LNCaP clone FGC (cell line): ENCODE data around the gene COMMD1.
"Not testable (repeated sequence)": the region's sequence is repeated elsewhere in the genome, so short reads cannot be mapped to it uniquely, and the experiment has no call there.

ENCODE experiments used
- DNase-seq: peaks from one replicate; pipeline ENCODE4 v3.0.0-alpha.2; 2011; ENCODE audit warnings: low read depth
- H3K4me3 ChIP-seq: 2 replicates; pipeline ENCODE4 v1.5.1; 2011; ENCODE audit warnings: mild to moderate bottlenecking, low read depth, low read length, control low read depth
- TF ChIP-seq, protein P1 (sequence below): IDR thresholded peaks from 2 replicates; pipeline ENCODE4 v1.5.1; 2012; ENCODE audit warnings: mild to moderate bottlenecking; ENCODE audit not compliant: control insufficient read depth, insufficient read depth; ENCODE audit errors: extremely low read depth

Gene COMMD1

DNA sequence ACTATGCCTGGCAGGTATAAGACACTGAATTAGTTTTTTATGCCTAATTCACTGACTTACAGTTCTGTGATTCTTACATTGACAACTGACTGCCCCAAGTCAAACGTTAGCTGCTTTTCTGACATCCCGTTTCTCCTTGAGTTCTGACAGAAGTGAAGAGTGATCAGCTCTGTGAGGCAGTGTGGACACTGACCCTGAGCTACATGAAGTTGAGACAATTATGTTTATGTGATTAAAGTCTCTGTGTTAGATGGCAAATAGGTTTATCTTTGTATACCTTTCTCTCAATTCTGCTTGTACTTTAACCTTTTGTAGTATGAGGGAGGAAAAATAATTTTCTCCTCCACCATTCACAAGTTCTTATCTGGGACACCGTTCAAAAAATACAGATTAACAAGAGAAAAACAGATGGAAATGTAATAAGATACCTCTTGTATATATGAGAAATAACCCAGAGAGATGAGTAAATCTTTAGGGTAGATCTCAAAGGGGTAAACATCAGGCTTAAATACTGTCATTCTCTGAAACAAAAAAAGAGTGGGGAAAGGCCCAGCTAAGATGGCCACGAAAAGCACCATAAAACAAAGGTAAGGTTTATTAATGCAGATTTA lies 205.0 kb downstream of the COMMD1 start:
- H3K4me3 ChIP-seq = no peak overlapping the region
- TF ChIP-seq, protein P1, sequence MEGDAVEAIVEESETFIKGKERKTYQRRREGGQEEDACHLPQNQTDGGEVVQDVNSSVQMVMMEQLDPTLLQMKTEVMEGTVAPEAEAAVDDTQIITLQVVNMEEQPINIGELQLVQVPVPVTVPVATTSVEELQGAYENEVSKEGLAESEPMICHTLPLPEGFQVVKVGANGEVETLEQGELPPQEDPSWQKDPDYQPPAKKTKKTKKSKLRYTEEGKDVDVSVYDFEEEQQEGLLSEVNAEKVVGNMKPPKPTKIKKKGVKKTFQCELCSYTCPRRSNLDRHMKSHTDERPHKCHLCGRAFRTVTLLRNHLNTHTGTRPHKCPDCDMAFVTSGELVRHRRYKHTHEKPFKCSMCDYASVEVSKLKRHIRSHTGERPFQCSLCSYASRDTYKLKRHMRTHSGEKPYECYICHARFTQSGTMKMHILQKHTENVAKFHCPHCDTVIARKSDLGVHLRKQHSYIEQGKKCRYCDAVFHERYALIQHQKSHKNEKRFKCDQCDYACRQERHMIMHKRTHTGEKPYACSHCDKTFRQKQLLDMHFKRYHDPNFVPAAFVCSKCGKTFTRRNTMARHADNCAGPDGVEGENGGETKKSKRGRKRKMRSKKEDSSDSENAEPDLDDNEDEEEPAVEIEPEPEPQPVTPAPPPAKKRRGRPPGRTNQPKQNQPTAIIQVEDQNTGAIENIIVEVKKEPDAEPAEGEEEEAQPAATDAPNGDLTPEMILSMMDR = no peak
- no peak for DNase-seq

DNA sequence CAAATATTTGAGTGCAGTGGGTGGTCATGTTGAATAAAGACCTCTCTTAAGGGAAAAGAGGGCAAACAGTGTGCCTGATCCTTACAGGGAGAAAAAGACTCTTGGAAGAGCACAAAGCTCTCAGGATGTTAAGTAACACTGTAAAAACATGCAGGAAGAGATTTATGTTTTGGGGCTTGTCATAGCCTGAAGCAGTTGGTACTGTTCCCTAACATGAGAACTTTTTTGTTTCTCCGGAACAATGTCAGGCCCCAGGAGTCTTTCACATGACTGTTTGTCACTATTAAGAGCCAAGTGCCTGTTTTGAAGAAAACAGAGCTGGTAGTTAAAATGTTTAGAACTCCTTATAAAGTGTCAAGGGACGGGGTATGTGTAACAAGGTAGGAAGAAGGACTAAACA lies 206.7 kb downstream of the COMMD1 start:
- TF ChIP-seq, protein P1 = no peak
- DNase-seq = no peak
- no peak overlapping the region for H3K4me3 ChIP-seq

DNA sequence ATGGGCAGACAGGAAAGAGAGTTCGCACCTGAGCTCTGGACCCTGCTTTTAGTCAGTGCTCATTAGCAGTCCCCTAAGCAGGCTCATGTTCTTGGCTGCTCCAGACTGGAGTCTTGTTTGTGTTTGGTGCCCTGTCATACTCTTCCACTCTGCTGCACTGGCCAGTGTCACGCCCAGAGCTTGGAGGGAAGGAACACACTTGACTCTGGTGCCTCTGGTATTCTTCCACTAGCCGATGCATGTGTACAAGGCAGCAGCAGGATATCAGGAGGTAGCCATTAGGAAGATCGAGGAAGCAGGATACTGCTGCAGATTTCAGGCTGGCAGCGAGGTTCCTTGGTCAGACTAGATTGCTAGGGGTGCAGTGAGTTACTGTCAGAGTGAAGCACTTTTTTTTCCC lies 209.1 kb downstream of the COMMD1 start:
- TF ChIP-seq, protein P1 = no peak
- no peak overlapping the region for H3K4me3 ChIP-seq
- no peak for DNase-seq

DNA sequence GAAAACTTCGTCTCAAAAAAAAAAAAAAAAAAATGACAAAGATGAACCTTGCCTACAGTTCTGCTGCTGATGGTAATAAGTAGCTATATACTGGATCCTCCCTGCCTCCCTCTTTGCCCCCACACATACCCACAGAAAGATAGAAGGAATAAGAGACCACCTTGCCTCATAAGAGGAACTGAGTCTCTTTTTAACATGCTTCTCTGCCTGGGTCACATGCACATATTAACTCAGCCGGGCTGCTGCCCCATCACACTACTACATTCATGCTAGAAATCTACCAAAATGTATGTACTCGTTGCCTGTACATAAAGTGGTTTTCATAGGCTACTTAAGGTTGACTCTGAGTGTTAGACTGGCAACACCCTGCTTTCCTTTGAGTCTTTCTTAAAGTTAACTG lies 211.5 kb downstream of the COMMD1 start:
- no peak overlapping the region for H3K4me3 ChIP-seq
- DNase-seq = no peak
- TF ChIP-seq, protein P1 = no peak

DNA sequence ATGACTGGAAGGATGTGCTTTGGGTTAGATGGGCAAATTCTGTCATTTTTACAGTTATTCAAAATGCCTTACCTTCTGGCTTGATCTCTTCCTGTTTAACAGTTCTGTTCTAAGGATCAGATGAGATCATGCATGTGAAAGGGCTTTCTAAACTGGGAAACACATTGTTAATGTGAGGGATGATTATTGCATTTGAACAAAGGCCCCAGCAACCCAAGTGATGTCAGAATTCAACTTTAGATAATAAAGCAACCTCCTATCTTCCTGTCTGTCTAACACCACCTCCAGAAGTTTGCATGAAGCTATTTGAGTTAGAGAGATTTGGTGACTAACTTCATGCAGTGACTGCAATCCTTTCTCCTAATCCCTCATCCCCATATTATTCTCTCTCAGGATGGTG lies 212.7 kb downstream of the COMMD1 start:
- TF ChIP-seq, protein P1 = no peak
- no peak overlapping the region for H3K4me3 ChIP-seq
- no peak for DNase-seq

DNA sequence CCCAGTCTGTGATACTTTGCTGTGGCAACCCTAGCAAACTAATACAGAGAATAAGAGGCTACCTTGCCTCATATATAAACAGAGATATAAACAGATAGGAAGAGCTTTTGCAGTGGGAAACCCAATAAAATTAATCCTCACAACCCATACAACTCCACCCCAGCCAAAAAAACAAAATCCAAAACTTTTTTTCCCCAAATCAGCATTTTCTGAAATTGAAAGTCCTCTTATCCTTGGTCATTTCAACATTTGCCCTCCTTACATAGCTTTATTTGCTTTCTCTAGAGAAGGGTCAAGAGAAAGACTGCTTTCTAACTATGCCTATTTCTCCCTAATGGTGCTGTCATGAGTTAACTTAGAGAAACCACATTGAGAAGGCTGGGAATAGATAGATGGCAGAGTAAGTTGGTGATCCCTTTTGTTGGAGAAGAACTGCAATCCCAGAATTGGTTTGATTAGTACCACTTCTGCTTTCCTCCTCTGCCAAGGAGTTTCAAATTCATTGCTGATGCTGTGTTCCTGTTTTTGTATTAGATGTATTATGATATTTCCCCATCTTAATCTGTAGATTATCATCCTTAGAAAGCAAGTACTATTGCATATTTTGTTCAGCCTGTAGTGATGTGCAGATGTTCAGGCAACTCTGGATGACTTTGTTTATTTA lies 214.0 kb downstream of the COMMD1 start:
- TF ChIP-seq, protein P1 = no peak
- no peak overlapping the region for H3K4me3 ChIP-seq
- no peak for DNase-seq

DNA sequence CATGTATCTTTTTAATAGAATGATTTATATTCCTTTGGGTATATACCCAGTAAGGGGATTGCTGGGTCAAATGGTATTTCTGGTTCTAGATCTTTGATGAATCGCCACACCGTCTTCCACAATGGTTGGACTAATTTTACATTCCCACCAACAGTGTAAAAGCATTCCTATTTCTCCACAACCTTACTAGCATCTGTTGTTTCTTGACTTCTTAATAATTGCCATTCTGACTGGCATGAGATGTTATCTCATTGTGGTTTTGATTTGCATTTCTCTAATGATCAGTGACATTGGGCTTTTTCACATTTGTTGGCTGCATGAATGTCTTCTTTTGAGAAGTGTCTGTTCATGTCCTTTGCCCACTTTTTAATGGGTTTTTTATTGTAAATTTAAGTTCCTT lies 220.8 kb downstream of the COMMD1 start:
- H3K4me3 ChIP-seq, DNase-seq: not testable (repeated sequence)
